Left renal cortex interstitium (tissue), 4 donors: Measurements from ENCODE around the gene CHMP6. TPM values are rescaled to one million over a fixed set of nuclear protein-coding genes. Genes with fewer than 3 reads are reported as not detected.
"Not testable (repeated sequence)": the region's sequence is repeated elsewhere in the genome, so short reads cannot be mapped to it uniquely, and the experiment has no call there.

Experiments used
- DNase-seq, 4 donors: peaks; one replicate each; pipeline ENCODE4 v3.0.0-alpha.2; 2013; ENCODE audit warnings: low read depth in 4 of 4, low spot score in 2 of 4, missing footprints in 1 of 4
- polyA plus RNA-seq, 4 donors: library from polyadenylated mRNA; unstranded; fragments of 120-200 nt; gene quantifications; one replicate each; pipeline ENCODE4 v1.2.1, GENCODE V29; 2013; ENCODE audit not compliant: insufficient read length in 4 of 4

CHMP6 gene
- polyA plus RNA-seq, 4 donors: 27.7 to 31.9 (median 29.2) TPM

- no peak for DNase-seq
These were observed 17.5 kb downstream of the CHMP6 start for GRCh38 chr17:81009136-81009535.

DNA sequence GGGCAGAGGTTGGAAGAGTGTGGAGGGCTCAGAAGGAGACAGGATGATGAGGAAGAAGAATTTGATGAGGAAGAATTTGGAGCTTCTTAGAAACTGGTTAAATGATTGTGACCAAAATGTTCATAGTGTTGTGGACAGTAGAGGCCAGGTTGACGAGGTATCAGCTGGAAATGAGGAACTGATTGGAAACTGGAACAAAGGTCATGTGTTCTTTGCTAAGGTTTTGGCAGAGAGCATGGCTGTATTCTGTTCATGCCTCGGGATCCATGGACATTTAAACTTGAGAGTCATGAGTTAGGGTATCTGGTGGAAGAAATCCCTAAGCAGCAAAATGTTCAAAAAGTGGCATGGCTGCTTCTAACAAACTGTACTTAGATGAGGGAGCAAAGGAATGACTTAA lies 19.3 kb downstream of the CHMP6 start:
- no peak for DNase-seq

GRCh38 chr17:81011951-81012350 lies 20.3 kb downstream of the CHMP6 start:
- DNase-seq: no peak

DNA sequence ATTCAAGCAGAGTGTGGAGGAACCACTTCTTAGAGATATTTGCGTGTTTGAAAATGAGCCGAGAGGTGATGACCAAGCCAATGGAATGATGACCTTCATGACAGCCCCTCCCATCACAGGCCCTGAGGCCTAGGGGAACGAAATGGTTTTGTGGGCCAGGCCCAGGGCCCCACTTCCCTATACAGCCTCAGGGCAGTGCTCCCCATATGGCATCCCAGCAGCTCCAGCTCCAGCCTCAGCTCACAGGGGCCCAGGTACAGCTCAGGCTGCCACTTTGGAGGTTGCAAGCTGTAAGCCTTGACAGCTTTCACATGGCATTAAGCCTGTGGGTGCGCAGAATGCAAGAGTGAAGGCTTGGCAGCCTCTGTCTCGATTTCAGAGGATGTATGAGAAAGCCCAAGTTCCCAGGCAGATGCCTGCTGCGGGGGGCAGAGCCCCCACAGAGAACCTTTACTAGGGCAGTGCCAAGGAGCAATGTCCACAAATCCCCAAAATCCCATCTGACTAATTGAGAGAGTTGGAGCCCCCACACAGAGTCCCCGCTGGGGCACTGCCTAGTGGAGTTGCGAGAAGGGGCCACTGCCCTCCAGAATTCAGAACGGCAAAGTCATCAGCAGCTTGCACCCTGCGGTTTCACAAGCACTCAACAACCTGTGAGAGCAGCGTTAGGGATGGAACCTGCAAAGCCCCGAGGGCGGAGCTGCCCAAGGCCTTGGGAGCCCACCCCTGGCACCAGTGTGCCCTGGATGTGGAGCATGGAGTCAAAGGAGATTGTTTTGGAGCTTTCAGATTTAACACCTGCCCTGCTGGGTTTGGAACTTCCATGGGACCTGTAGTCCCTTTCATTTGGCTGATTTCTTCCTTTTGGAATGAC lies 21.2 kb downstream of the CHMP6 start:
- no peak for DNase-seq

- DNase-seq: no peak
These were observed 22.0 kb downstream of the CHMP6 start for GRCh38 chr17:81013642-81014041.

DNA sequence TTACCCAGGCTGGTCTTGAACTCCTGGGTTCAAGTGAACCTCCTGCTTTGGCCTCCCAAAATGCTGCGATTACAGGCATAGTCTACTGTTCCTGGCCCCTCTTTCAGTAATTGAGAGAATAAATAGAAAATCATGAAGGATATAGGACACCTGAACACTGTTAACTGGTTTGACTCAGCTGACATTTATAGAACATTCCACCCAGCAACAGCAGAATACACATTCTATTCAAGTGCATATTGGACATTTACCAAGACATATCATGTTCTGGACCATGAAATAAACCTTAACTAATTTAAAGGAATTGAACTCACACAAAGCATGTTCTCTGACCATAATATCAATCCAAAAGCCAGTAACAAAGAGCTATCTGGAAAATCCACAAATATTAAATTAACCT lies 23.5 kb downstream of the CHMP6 start:
- DNase-seq: no peak

- DNase-seq: no peak
These were observed 24.9 kb downstream of the CHMP6 start for GRCh38 chr17:81016575-81016974.

- DNase-seq: not testable (repeated sequence)
These were observed 25.7 kb downstream of the CHMP6 start for GRCh38 chr17:81017330-81017729.

DNA sequence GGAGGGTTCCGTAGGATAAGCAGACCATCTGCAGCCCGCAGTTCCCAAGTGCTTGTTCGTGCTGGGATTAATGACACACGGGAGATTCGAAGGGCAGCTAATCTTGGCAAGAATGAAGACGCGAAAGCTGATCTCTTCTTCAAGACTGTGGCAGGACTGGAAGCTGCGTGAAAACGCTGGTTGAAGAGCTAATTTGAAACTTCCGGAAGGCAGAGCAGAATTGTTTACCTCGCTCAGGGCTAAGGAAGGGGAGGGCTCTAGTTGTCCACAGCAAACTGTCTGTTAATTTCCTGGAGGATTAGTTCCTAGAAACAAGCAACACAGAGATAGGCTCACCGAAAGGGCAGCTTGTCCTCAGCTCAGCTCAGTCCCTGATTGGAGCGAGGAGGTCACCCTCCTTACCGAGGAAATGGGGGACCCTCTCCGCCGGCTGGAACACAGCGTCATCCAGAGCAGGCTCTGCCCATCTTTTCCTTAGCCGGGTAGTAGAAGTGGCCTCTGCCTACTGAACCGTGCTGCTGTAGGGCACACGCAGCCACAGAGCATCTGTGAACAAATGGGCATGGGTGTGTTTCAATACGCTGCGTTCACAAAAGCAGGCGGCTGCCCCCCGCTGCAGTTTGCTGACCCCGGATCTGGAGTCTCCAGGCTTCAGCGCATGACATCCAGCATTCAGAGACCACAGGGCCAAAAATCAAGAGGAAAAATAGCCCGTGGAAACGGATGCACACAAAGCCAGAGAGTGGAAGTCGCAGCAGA lies 26.6 kb downstream of the CHMP6 start:
- no peak for DNase-seq

- DNase-seq: no peak
These were observed 28.2 kb downstream of the CHMP6 start for GRCh38 chr17:81019563-81020442.

DNA sequence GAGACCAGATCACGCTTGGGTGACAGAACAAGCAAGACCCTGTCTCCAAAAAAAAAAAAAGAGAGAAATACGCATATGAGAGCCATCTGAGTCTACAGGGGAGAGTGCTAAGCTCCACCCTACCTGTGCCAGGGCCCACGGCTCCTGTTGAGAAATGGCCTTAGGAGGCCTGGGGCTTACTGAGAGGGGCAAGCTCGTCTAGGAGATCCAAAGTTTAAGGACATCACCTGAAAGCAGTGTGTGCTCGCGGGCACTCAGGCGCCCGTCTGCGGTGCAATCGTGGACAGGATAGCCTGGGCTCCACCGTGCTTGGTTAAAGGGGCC lies 28.8 kb downstream of the CHMP6 start:
- no peak for DNase-seq

DNA sequence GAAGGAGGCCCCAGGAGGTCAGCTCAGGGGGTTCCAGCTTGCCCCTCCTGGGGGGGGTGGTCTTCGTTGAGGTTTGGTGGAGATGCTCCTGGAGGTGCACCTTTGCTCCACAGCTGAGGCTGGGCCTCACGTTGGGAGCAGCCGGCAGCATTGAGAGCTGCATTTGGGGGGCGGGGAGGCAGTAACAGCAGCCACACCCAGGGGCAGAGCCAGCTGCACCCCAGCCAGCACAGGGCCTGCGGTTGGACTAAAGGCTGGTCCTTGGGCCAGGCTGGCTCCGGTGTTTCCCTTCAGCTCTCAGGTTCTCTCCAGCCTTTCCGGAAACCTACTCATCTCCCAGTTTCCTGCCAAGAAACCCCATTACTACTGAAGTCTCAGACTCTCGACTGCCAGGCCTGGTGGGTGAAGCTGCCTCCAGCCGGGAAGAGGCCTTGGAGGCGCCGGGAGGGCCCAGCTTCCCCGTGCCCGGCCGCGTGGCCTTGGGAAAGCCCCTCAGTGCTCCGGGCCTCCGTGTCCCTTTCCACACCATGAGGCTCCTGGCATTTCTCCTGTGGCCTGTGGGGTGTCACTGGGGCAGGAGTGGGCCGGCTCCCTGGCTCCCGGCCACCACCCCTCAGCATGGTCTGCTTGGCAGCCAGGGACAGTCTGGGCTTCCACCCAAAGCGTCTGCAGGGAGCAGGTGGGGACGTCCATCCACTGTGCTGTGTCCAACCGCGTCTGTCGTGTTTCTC lies 29.3 kb downstream of the CHMP6 start:
- no peak for DNase-seq

DNA sequence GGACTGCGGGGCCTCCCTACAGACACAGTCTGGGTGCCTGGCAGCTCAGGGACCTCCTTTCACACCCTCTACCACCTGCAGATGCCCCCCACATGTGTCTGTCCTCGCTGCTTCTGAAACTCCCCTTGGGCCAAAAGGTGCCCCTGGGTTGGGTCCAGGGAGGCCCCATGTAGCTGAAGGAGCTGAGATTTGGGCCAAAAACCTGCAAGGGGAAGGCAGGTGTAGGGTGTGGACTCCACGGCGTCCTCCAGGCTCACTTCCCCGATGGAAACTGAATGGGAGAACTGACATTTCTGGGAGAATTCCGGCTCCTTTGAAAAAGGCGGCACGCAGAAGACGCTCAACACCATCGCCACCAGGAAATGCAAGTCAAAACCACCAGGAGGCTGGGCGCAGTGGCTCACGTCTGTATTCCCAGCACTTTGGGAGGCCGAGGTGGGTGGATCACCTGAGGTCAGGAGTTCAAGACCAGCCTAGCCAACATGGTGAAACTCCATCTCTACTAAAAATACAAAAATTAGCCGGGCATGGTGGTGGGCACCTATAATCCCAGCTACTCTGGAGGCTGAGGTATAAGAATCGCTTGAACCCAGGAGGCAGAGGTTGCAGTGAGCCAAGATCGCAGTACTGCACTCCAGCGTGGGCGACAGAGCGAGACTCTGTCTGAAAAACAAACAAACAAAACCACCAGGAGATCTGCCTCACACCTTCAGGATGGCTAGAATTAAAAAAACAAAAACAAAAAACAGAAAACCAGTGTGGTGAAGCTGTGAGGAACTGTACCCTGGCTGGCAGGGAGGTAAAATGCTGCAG lies 30.1 kb downstream of the CHMP6 start:
- DNase-seq: no peak

- DNase-seq: no peak
These were observed 30.7 kb downstream of the CHMP6 start for GRCh38 chr17:81022344-81022676.

DNA sequence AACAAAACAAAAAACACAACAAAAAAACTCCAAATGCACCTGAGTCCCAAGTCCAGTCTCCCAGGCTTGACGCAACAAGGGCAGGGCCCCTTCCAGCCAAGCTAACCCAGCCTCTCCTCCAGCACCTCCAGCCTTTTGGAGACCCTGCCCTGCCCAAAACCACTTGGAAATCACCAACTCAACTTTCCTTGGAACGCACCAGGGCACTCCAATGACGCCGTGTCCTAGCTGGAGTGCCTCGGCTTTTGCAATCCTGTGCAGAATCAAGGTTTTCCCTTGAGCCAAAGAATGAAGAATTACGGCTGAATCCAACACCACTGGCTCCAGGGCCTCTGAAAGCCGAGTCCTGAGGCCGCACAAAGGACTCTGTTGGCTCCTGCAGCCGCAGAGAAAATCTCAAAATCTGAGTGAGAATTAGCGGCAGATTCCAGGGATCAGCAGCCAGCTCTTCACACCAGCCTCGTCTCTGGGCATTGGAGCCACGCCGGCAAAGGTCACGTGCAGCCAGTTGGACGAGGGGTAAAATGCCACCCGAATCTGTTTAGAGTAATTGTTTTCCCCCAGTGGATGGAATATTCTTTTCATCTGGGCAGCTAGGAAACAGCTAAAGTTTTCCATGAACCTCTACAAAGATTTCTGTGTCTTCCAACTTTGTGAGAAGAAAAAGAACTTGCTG lies 33.6 kb downstream of the CHMP6 start:
- no peak for DNase-seq

DNA sequence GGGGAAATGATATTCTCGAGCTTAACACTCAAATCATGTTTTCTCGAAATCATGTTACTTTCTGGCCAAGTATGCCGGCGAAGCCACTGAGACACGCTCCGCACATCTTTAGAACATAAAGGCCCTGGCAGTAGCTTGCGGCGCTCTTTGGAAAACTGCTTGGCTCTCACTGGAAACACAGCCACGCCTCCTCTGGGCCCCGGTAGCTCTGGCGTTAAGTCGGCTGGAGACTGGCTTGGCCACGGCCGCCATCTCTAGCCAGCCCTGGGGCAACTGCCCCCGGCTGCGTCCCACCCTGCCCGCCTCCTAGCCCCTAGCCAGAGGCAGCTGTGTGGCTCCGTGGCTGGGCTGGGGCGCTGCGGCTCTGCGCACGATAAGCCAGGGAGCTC lies 34.1 kb downstream of the CHMP6 start:
- DNase-seq: no peak

- no peak for DNase-seq
These were observed 34.8 kb downstream of the CHMP6 start for GRCh38 chr17:81026266-81027036.

- DNase-seq: no peak
These were observed 35.4 kb downstream of the CHMP6 start for GRCh38 chr17:81027038-81027437.
